IPS-18c (cell line): Measurements from ENCODE around the gene LLGL2.

Experiments used
- H3K4me3 ChIP-seq: 2 replicates; pipeline ENCODE4 v1.7.0; 2013; ENCODE audit warnings: low read depth, mild to moderate bottlenecking, low read length, moderate library complexity; ENCODE audit not compliant: insufficient read depth
- H3K9me3 ChIP-seq: one replicate; pipeline ENCODE4 v1.6.1; 2013; ENCODE audit warnings: mild to moderate bottlenecking, low read length, moderate library complexity; ENCODE audit not compliant: control insufficient read depth, insufficient read depth

The LLGL2 gene

GRCh38 chr17:75490173-75490743 lies 35.2 kb upstream of the LLGL2 start:
- Histone ChIP-seq H3K9me3 (no peaks in the 10 kb centered on the region), H3K4me3 (no peak overlapping the region)

- H3K4me3 ChIP-seq: no peak overlapping the region
- H3K9me3 ChIP-seq: no peaks in the 10 kb centered on the region
These were observed 34.4 kb upstream of the LLGL2 start for GRCh38 chr17:75490953-75491649.

- Histone ChIP-seq H3K4me3 (no peak overlapping the region), H3K9me3 (no peaks in the 10 kb centered on the region)
These were observed 33.8 kb upstream of the LLGL2 start for GRCh38 chr17:75491680-75492079.

DNA sequence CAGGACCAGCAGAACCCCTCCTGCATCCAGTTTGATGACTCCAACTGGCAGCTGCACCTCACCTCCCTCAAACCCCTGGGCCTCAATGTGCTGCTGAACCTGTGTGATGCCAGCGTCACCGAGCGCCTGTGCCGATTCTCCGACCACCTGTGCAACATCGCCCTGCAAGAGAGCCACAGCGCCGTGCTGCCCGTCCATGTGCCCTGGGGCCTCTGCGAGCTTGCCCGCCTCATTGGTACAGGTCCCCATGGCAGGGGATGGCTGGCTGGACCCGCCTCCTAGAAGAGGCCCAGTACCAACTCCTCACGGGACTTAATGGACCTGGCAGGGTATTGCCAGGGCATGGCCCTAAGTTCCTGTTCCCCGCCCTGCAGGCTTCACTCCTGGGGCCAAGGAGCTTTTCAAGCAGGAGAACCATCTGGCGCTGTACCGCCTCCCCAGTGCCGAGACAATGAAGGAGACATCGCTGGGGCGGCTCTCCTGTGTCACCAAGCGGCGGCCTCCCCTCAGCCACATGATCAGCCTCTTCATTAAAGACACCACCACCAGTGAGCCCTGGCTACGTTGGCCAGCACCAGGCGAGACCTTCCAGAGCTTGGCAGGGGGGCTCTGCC lies 32.8 kb upstream of the LLGL2 start:
- Histone ChIP-seq H3K9me3 (no peaks in the 10 kb centered on the region), H3K4me3 (no peak overlapping the region)

DNA sequence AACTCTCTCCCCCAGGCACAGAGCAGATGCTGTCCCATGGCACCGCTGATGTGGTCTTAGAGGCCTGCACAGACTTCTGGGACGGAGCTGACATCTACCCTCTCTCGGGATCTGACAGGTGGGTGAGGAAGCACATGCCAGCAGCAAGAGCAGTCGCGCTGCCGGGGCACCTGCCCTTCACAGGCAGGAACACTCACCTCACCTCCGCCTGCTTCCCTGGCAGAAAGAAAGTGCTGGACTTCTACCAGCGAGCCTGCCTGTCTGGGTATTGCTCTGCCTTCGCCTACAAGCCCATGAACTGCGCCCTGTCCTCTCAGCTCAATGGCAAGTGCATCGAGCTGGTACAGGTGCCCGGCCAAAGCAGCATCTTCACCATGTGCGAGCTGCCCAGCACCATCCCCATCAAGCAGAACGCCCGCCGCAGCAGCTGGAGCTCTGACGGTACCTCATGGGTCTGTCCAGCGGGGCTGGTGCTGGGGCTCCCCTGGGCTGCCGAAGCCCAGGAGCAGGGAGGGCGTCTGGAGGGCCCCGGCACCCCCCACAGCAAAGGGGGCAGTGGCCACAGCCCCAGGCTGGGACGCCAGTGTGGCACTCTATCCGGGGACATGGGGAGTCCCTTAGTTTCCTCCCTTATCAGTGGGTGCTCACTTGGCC lies 31.9 kb upstream of the LLGL2 start:
- Histone ChIP-seq H3K4me3 (no peak overlapping the region), H3K9me3 (no peaks in the 10 kb centered on the region)

- H3K4me3 ChIP-seq: no peak overlapping the region
- no peaks in the 10 kb centered on the region for H3K9me3 ChIP-seq
These were observed 31.1 kb upstream of the LLGL2 start for GRCh38 chr17:75494326-75494877.

- Histone ChIP-seq H3K9me3 (no peaks in the 10 kb centered on the region), H3K4me3 (no peak overlapping the region)
These were observed 29.5 kb upstream of the LLGL2 start for GRCh38 chr17:75496005-75496404.

DNA sequence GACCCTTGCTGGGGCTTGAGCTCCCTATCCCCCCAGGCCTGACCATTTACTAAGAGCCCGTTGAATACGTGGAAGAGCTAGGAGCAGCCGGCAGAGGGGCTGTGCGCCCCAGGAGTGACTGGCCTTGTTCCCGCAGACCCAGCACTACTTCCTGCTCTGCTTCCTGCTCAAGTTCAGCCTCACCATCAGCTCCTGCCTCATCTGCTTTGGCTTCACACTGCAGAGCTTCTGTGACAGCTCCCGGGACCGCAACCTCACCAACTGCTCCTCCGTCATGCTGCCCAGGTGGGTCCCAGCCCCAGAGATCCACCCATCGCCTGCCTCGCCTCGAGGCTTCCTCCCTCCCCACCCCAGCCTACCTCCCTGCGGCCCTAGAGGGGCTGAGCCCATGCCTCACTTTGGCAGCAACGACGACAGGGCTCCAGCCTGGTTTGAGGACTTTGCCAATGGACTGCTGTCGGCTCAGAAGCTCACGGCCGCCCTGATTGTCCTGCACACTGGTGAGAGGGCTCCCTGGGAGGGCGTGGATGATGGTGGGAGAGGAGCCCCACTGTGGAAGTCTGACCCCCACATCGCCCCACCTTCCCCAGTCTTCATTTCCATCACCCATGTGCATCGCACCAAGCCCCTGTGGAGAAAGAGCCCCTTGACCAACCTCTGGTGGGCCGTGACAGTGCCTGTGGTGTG lies 27.3 kb upstream of the LLGL2 start:
- H3K4me3 ChIP-seq: no peak overlapping the region

GRCh38 chr17:75498726-75499213 lies 26.7 kb upstream of the LLGL2 start:
- Histone ChIP-seq H3K4me3 (no peak overlapping the region), H3K9me3 (no peaks in the 10 kb centered on the region)

More for the DNA sequence above, 27.3 kb upstream of the LLGL2 start:
- no peaks in the 10 kb centered on the region for H3K9me3 ChIP-seq

DNA sequence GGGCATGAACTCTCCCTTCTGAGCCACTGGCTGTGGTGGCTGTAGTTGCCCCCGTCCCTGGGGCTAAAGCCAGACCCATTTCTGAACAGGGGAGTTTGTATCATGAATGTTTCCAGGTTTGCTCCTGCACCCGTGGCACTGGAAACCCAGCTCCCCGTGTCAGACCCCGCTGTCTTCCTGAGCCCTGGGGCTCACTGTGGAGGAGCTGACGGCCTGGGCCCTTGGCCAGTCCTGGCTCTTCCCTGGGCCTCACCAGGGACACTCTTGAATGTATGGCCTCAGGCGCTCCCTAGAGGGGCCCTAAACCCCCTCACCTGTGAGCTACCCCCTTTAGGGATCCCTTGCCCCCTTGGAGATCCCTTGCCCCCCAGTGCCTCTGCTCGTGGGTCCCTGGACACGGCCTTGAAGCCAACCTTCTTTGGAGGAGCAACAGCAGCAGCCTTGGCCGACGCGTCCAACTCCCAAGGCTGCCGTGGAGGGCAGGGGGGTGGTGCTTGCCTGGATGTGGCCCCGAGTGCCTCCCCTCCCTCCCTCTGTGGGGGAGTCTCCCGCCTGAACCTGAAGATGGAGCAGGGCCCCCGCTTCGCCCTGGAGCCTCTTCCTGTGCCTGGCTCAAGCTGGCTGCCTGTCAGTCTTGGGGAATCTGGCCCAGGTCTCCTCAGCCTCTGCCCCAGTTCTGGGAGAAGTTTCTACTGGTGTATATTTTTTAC lies 26.0 kb upstream of the LLGL2 start:
- Histone ChIP-seq H3K4me3 (no peak overlapping the region), H3K9me3 (no peaks in the 10 kb centered on the region)

- Histone ChIP-seq H3K4me3 (no peak overlapping the region), H3K9me3 (no peaks in the 10 kb centered on the region)
These were observed 24.9 kb upstream of the LLGL2 start for GRCh38 chr17:75500419-75501216.

DNA sequence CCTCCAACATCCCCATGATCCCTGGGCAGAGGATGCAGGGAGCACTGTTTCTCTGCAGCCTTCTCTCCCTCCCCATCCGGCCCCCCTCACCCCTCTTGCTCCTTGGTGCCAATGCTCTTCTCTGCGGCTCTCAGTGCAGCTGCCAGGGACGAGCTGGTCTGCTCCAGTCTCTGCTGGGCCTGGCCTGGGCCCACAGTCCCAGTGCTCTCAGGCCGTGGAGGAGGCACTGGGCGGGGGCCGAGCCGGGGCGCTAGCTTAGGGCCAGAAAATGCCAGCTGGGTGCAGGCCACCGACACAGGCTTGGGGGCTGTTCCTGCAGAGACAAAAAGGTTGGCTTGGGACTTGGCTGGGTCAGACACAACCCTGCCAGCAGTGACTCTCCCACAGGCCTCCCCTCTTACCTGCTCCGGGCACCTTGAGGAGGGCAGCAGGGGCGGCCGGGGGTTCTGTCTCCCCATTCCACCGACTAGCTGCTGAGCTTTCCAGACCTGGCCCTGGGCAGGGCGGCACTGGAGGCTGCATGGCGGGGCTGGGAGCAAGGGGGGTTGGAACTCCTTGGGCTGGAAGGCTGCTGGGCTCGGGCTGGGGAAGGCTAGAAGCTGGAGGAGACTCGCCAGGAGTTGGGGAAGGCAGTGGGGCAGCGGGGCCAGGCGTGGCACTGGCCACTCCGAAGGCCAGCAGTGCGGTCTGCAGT lies 24.0 kb upstream of the LLGL2 start:
- no peak overlapping the region for H3K4me3 ChIP-seq
- no peaks in the 10 kb centered on the region for H3K9me3 ChIP-seq

- Histone ChIP-seq H3K4me3 (no peak overlapping the region), H3K9me3 (no peaks in the 10 kb centered on the region)
These were observed 23.3 kb upstream of the LLGL2 start for GRCh38 chr17:75502072-75502720.

GRCh38 chr17:75502721-75503329 lies 22.7 kb upstream of the LLGL2 start:
- Histone ChIP-seq H3K9me3 (no peaks in the 10 kb centered on the region), H3K4me3 (no peak overlapping the region)
